NCI-H1930 (cell line): ENCODE measurements around the gene KIAA0586.
"Not testable (repeated sequence)": the region's sequence is repeated elsewhere in the genome, so short reads cannot be mapped to it uniquely, and the experiment has no call there.

Experiments used
- DNase-seq, 2 experiments: peaks; one replicate each; lab custom pipeline; 2025; lab: John Stamatoyannopoulos, UW

KIAA0586 gene

DNA sequence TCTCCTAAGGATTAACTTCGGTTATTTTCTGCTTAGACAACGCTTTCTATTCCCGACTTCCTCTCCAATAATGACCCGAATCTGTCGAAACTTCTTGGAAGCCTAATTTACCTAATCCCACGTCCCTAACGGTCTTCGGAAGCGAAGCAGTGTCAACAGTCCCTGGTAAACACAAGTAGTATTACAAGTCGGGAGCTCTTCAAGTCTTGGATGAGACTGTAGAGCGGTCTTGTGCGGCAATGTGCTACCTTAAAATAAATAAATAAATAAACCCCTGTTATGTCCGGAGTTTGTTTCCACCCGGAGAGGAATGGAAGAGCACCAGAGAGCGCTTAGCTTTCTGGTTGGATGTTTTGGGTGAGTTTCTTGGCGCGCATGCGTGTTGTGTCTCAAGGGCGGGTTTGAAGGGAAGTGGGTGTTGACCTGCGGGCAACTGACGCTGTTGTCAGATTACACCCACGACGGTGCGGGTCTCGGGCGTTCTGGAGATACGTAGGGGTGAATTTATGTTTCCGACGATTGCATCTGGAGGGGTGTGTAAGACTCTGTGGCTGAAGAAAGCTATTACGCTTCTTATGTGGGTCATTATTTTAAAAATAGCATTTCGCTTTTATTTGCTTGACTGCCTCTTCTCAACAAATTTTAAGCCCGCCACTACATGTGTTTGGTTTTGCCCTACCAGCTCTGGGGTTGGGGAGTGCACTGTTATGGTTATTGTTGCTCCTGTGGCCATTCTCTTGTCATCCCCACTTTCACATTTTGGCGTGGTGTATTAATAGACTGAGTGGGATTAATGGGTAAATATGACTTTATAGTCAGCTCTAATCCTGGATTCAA lies at the start of gene KIAA0586, which contains the start of gene TIMM9:
Gene KIAA0586 (plus strand): TSS at position 439 of the 837 bp plus-strand sequence. CDS start 546 bp downstream, outside the sequence.
Gene TIMM9 (minus strand): TSS at position 251 of the 837 bp plus-strand sequence. CDS start 15,586 bp downstream, outside the sequence.
- peak; percentile 96 to 97 for DNase-seq

DNA sequence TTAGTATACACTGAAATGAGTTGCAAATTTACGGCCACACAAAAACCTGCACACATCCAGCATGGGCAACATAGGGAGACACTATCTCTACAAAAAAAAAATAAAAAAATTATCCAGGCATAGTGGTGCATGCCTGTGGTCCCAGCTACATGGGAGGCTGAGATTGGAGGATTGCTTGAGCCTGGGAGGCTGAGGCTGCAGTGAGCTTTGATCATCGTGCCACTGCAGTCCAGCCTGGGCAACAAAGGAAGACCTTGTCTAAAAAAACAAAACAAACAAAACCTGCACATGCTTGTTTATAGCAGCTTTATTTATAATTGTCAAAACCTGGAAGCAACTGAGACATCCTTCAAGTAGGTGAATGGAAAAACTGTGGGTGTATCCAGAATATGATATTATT lies 36.7 kb upstream of the KIAA0586 start:
- no peak for DNase-seq

DNA sequence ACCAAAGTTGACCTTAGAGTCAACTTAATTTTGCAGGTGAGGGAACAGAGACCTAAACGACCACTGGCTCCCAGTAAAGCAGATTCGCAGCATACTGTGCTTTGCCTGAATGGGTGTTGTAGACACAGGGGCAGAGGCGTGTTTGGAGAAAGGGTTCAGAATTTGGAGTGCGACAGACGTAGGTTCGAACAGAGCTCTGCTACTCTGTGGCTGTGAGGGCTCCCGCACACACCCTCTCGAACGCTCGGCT lies 32.0 kb upstream of the KIAA0586 start:
- no peak for DNase-seq

DNA sequence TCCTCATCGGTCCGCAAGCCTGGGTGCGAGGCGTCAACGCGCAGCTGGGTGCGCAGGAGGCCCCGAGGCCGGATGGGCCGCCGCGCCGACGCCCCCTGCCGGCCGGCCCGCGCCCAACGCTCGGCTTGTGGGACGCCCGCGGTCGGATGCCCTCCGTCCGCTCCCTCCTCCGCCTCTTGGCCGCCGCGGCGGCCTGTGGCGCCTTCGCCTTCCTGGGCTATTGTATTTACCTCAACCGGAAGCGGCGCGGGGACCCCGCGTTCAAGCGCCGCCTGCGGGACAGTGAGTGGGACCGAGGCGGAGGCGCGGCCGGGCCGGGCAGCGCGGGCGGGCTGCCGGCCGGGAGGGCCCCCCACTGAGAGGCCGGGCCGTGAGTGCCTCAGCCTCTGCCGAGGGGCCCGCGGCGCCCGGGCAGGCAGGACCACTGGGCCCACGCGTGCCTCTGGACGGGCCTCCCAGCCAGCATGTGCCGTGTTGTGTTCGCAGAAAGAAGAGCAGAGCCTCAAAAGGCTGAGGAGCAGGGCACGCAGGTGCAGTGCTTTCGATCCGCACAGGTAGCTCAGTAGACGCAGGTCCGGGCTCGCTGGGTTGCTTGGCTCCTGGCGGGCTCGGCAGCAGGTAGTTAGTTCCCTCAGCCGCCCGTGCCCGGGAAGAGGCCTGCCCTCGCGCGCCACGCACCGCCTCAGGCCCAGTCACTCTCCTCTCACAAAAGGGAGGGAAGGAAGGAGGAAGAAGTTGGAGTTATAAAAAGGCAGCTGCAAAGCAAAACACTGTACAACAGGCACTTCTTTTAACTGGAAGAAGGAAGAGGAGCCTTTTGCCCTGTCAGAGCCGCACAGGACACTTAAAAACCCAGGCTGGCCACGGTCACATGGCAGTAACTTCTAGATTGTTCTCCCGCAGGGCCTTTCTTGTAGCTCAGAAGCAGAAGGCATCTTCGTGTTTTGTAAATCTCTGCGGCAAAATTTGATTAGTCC lies 31.4 kb upstream of the KIAA0586 start, which contains the start of gene TOMM20L:
Gene TOMM20L (plus strand): TSS at position 119 of the 977 bp plus-strand sequence. CDS start 28 bp downstream, at position 147.
- DNase-seq: peak; percentile 76 to 87

DNA sequence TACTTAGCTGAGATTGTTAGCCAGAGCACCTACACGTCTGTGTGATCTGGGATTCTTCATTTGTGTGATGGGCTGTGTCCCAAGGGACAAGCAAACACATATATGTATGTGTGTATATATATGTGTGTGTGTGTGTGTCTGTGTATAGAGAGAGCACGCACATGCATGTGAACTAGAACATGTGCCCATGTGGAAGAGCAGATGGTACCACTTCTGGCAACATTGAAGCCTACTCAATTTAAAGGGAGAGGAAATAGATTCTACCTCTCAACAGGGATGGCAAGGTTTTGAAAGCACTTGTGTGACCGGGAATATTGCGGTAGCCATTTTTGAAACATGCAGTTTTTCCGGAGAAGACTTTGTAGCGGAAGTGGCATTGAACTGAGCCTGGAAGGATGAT lies 30.4 kb upstream of the KIAA0586 start:
- no peak for DNase-seq

DNA sequence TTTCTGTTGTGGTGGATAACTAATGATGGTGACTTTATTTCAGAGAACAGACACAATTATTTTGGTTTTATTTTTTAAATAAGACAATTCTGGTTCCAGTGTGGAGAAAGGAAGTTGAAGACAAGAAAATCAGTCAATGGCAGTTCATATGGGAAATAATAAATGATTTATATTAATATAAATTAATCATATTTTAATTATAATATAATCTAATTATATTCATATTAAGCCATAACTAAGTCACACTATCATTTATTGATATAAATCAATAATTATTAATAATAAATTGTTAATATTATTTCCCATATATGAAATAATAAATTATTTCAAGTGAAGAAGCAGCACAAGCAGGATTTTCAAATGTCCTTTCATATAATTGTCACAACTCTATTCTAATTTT lies 29.0 kb upstream of the KIAA0586 start:
- DNase-seq: no peak

DNA sequence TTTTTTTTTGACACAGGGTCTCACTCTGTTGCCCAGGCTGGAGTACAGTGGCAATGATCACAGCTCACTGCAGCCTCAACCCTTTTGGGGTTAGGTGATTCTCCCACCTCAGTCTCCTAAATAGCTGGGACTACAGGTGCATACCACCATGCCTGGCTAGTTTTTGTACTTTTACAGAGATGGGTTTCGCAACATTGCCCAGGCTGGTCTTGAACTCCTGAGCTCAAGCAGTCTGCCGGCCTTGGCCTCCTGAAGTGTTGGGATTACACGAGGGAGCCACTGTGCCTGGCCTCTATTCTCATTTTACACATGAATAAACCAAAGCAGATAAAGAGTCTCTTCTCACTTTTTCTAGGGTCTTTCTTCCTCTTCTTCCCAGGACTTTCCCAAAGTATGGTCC lies 28.6 kb upstream of the KIAA0586 start:
- DNase-seq: no peak

DNA sequence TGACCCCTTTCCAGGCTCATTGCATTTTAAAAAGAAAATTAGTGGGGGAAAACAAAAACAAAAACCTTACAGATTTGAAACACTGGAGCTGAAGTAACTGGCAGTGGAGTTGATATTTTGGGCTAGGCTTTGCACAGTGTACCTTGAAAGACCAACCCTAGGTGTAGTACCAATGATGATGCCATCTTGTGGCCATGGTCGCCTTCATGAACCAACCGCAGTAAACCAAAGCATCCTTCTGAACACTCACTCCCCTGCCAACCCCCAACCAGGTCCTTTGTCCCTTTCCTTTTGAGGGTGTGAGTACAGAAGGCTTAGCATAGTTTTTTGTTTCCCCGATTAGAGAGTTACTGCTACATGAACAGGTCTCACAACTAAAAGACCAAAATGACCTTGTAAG lies 25.9 kb upstream of the KIAA0586 start:
- DNase-seq: no peak

DNA sequence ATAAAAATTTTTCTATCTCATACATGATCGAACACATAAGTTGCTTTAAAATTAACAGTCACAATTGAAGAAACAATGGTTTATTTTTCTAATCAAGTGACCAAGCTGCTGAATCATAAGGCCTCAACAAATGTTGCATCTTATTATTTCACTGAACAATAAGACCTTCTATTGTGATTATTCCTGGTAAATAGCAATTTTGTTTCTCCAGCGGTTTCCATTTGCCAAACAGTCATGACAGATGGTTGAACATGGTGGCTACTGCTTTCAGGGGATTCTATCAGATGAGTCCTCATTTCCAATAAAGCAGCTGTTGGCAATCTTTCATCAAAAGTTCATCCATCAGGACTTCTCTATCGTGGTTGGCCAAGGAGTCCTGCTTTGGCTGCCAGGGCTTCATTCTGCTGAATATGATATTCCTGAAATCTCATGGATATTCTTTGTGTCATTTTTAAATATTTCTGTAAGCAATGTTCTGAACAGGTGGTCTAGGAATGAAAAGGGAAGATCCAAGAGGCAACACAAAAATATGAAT lies 18.8 kb upstream of the KIAA0586 start:
- no peak for DNase-seq

DNA sequence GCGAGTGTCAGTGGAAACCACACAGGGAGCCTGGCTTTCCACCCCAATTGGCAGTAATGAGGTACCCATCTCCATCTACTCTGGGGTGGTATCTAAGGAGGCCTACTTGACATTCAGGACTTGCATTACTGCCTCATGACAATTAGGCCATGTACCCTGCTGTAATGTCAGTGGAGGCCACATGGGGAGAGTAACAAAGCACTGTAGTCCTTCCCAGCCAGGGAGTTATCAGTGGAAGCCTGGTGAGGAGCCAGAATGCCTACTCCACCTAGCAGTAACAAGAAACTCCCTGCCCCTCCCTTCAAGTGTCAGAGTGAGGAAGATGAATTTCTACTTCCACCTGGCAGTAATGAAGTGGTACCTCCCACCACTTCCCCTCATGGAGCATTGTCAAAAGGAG lies 12.7 kb upstream of the KIAA0586 start:
- DNase-seq: no peak

DNA sequence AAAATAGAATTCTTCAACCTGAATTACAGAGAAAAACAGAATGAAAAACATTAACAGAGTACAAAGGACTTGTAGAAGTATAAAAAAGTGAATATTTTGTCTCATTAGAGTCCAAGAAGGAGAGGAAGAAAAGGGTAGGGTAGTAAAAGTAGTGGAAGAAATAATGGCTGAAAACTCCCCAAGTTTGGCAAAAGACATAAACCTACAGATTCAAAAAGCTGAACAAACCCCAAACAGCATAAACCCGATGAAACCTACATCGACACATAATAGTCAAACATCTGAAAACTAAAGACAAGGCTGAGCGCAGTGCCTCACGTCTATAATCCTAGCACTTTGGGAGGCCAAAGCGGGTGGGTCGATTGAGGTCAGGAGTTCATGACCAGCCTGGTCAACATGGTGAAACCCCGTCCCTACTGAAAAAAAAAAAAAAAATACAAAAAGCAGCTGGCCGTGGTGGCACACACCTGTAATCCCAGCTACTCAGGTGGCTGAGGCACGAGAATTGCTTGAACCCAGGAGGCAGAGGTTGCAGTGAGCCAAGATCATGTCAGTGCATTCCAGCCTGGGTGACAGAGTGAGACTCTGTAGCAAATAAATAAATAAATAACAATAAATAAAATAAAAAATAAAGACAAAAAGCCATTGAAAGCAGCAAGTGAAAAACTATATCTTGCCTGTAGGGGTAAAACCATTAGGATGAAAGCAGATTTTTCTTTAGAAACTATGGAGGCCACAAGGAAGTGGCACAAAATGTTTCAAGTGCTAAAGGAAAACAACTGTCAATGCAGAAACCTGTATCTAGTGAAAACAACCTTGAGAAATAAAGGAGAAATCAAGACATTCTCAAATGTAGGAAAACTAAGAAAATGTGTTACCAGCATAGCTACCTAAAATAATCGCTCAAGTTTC lies 11.6 kb upstream of the KIAA0586 start:
- DNase-seq: no peak

DNA sequence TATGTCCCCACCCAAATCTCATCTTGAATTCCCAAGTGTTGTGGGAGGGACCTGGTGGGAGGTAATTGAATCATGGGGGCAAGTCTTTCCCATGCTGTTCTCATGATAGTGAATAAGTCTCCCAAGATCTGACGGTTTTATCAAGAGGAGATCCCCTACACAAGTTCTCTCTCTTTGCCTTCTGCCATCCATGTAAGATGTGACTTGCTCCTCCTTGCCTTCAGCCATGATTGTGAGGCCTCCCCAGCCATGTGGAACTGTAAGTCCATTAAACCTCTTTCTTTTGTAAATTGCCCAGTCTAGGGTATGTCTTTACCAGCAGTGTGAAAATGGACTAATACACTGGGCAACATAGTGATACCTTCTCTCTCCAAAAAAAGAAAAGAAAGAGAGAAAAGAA lies 10.6 kb upstream of the KIAA0586 start:
- not testable (repeated sequence) for DNase-seq

DNA sequence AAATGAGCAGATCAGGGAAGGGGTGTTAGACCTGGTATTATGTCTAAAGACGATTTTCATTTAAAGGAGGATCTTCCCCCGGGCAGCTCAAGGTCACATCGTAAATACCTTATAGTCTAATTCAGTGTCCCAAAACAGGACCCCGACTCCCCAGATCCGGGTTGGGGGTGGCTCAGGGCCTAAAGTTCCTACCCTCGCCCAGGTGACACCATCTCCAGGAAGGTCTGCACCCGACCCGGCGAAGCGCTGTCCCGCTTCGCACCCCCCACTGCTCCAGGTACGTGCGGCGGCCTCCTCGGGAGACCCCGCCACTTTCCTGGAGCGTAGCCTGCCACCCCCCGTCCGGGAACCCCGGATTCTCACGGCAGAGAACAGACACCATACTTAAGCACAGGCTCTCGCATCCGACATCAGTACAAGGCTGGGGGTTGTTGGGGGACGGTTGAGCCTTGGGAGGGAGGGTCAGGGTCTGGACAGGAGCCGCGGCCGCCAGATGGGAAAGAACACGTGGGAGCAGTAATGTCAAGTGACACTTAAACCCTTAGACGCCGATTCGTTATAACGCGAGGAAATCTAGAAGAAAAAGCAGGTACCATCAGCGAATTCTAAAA lies 744 bp upstream of the KIAA0586 start:
- peak; percentile 54 to 78 for DNase-seq

DNA sequence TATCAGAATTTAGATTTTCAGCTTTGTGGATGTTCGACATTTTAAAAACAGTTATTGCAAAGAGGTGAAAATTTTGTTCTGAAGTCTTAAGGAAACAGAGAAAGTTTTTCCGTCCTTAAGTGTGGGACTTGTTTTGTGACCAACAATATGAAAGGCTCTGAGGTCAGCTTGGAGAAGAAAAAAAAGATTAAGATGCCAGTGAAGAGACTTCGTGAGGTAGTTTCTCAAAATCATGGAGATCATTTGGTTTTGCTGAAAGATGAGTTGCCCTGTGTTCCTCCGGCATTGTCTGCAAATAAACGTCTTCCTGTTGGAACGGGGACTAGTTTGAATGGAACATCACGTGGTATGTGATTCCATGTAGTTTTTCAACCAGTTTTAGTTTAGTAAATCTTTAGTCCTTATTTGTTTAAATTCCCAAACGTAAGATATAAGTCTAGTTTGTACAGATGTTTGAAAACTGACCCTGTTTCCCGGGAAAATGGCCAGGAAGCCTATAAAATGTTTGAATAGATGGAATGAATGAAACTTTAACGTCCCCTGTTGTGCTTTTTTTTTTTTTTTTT lies 682 bp downstream of the KIAA0586 start:
- DNase-seq: peak in 1 of 2 experiments; percentile 25

DNA sequence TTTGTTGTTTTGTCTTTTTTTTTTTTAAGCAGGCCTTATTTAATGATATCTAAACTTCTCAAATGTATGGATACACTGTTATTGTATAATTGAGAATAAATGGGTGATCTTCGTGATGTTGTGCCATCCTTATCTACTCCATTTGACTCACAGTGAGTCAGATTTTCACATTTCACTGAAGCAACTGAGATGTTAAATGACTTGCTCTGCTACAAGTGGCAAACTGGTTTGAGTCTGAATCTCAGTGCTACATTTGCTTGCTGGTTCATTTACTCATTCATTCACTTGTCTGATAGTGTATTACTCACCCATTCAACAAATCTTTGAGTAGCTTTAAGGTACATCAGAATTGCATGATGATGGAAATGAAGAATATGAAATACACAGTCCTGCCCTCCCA lies 2.6 kb downstream of the KIAA0586 start:
- DNase-seq: peak in 1 of 2 experiments; percentile 12

DNA sequence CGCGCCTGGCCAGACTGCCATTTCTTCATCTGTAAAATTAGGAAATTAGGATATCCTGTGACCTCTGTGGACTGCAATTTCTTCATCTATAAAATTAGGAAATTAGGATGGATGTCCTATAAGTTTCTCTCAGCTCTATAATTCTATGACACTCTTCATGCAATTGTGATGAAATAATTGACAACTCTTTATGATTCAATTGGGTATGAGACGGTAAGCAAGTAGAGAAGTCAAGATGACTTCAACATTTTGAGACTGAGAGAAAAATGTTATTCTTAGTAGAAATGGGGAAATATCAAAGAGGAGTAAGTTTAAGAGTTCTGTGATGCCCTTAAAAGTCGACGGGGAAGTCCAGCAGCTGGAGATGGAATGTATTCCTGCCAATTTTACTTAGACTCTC lies 12.0 kb downstream of the KIAA0586 start:
- no peak for DNase-seq

DNA sequence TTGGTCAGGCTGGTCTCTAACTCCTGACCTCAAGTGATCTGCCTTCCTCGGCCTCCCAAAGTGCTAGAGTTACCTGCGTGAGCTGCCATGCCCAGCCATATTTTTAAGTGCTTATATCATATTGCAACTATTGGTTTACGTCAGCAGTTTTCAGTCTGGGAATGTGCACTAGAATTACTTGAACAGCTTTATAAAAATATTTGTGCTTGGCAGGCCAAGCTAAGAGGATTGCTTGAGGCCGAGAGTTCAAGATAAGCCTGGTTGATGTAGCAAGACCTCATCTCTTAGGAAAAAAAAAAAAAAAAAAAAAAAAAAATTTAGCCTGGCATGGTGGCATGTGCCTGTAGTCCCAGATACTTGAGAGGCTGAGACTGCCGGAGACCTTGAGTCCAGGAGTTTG lies 17.1 kb downstream of the KIAA0586 start:
- no peak for DNase-seq

DNA sequence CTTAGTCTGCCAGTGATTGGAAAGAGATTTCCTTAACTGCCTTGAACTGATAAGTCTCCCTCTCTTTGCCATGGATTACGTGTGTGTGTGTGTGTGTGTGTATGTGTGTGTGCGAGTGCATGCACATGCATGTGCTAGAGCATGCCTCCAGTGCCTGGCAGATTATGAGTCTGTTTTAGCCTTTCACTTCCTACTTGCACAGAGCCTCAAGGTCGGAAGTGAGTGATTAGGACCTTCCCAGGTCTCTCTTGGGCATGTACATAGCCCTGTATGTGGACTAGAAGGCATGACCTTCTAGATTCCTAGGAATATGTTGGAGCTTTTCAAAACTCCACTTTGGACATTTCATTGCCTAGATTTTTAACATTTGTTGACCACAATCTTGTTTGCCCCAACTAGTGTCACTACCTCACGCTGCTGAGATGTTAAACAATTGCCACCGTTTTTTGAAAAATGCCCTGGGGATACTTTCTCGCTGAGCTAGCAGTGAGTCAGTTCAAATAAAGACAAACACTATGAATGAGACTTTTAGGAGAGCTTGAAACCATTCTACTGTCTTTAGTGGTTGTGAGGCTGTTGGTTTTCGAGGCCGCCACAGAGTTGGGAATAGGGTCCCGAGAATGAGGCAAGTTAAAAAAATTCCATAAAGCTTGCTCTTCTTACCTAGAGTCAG lies 28.2 kb downstream of the KIAA0586 start:
- no peak for DNase-seq

DNA sequence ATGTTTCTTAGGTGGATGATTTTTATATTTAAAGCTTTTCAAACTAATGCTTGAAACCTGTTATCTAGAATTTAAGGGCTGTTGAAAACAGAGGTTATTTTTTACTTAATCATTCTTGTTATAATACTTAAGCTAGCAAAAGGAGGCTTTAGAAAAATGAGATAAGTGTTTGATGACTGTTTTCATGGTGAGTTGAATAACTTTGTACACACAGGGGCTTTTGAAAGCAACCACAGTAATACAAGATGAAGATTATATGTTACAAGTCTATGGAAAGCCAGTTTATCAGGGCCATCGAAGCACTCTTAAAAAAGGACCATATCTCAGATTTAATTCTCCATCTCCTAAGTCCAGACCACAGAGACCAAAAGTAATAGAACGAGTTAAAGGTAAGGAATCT lies 33.3 kb downstream of the KIAA0586 start:
- peak in 1 of 2 experiments; percentile 4 for DNase-seq

DNA sequence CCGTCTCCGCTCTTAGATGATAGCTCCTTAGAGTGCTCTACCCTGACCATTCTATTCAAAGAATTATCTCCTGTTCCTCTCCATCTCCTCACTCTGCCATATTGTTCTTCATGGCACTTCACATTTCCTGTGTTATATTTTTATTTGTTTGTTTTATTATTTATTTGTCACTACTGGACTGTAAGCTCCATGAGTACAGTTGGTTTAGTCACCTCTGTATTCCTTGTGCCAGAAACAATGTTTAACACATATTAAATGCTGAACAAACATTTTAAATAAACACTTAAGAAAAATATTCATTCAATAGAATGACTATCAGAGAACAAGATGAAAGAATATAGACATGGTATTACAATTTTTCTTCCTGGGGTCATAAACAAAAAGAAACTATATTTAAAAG lies 35.6 kb downstream of the KIAA0586 start:
- DNase-seq: no peak
